Kidney glomerular epithelial cell (primary cell): Measurements from ENCODE around the gene COL15A1.

Source experiments
- DNase-seq: peaks from one replicate; lab custom pipeline; 2025; lab: John Stamatoyannopoulos, UW

COL15A1 gene

DNA sequence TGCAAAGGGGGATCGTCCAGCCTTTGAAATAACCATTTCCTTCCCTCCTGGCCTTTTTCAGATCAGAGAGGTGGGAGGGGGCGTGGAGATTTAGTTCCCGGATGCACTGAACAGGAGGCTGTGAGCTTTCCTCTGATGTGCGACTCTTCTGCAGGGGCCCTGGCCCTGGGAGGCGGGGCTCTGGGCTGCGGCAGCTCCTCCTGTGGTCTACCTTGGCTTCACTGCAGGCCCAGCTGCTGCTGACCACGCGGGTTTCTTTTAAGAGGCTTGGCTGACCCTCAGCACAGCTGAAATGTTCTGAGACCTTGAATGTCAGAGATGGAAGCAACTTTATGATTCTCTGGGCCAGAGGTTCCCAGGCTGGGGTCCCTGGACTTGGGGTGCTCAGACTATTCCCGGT, 27.0 kb upstream of the COL15A1 start:
- no peak for DNase-seq

DNA sequence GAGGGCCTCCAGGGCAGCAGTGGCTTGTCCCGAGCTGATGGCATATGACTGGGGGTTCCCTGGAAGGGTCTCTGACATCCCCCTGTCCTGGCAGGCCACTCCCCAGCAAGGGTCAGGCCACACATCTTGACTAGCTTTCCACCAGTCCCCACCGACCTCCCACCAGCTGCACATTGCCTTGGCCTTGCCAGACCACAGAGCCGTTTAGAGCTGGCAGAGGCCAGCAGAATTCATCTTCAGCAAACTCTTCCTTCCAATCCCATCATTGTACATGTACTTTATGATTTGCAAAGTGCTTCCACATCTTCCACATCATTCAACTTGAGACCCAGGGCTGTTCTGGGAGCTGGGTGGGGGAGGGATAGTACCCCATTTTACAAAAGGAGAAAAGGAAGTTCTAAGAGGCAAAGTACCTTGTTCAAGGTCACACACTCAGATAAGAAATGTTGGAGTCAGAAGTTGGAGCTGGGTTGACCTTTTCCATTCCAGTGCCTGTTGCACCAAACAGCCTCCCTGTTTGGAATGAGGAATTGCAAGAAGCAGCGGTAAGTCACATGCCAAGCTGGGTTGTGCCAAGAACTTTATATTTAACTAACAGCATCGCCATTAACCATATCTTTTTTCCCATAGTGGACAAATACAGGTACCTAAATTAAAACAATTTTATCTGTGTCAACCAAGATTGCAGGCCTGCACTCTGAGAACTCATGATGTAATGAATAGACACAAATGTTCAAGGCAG, 25.8 kb upstream of the COL15A1 start:
- DNase-seq, result no peak

DNA sequence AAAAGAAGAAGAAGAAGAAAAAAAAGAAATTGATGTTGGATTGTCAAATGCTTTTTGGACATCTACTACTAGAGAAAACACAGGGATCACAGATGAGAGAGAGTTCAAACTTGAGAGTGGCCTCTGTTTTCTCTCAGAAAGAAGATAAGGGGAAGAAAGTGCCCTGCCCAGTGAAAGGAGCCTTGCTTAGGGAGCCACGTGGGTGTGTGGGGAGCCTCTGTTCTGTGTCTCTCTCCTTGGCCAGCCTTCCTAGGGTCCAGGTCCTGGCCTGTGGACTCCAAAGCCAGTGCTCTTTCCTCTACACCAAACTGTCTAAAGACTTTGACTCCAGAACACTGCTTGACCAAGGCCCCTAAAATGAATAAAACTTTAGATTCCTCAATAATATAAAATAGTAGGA, 22.0 kb upstream of the COL15A1 start:
- no peak for DNase-seq

DNA sequence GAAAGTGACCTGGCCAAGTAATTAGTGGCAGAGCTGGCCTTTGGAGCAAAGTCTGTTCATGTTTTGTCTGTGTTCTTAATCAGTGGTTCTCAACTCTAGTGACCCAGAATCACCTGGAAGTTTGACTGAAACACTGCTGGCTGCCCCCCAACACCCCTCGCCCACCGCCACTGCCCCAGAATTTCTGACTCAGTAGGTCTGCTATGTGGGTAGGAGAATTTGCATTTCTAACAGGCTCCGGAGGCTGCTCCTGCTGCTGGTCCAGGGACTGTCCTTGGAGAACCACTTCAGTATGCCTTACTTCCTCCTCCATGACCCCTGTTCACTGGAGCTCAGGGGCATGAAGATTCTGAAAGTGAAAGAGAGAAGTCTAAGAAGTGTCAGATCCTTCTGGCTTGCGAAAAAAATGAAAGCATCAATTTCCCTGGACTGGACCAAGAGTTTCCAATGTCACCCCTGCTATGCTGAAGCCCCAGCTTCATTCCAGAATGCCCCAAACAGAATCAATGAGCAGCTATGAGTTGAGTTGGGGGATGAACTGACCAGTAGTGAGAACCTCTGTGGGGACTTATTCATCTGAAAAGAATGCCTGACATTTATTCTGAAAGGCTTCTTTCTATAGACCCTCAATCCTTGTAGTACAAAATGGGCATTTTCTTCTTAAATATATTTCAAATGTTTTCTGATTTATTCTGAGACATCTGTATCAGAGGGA, 20.8 kb upstream of the COL15A1 start:
- DNase-seq, result no peak

DNA sequence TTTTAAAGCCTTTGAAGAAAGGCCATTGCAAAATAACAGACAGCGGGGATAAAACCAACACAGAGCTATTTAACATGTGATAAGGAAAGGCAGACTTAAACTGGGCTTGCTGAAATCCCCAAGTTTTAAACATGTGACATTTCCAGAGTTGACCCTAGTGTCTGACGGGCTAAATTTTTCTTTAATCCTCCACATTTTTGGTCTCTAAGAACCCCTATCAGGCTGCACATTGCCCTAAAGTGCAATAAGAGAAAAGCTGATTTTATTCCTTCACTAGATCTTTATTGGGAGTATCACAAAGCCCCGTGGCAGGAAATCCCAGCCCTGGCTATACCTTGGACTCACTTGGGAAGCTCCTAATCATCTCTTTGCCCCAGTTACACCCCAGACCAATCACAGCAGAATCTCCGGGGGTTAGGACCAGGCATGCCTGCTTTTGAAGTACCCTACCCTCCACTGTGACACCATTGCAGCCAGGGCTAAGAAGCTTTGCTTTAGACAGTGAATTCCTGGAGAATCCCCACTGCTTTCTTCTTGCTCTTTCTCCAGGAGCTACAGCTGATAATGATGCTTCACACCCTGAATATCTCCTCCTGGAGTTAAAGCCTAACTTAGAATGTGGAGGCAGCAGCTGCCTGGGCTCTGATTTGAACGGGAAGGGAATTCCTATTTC, 20.1 kb upstream of the COL15A1 start:
- no peak for DNase-seq

DNA sequence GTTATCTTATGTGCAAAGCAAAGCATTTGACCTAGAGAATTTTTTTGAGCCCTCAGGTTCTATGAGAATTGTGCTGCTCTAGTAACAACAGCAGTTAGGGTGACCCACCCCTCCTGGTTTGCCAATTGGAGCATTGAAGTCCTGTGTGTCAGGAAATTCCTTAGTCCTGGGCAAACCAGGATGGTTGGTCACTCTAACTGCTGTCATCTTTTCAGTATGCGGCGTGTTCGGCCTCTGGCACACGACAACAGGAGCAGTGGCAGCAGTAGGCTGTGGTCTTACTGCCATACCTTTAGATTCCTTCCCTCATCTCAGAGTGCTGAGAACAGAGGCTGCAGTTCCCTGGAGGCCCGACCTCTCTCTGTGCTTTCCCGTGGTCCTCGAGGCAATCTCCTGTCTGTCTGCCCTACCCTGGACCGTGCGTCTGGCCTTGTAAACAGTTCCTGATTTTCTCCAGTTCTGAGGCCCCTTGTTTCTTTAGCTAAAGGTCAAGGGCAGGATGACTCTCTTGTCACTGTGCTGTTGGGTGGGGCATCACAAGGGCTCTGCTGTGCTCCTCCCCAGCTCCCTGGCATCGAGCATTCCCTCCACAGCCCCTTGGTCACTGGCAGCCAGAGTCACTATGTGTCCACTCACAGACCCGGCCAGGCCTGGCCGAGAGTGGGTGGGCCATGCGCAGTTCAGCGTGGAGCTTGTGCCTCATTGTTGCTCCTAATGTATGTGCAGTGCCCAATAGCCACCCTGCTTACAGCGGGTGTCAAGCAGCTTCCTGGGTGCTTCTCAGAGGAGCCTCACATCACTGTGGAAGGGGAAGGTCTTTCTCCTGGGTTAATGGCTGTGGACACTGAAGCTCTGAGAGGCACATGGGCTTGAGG, 18.5 kb upstream of the COL15A1 start:
- DNase-seq, result no peak

DNA sequence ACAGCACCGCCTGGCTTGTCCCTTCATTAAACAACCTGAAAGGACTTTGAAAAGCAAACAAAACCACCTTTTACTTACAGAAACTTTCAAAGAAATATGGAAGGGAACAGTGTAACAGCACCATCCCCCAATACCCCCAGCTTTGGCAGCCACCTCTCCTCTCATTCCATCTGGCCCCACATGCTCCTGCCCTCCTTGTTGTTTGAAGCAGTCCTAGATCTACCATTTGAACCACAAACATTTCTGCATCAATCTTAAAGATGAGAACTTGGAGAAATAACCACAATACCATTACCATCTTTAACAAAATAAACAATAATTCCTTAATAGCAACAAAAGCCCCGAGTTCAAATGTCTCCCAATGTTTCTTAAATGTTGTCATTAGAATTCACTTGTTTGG, 17.8 kb upstream of the COL15A1 start:
- no peak for DNase-seq

DNA sequence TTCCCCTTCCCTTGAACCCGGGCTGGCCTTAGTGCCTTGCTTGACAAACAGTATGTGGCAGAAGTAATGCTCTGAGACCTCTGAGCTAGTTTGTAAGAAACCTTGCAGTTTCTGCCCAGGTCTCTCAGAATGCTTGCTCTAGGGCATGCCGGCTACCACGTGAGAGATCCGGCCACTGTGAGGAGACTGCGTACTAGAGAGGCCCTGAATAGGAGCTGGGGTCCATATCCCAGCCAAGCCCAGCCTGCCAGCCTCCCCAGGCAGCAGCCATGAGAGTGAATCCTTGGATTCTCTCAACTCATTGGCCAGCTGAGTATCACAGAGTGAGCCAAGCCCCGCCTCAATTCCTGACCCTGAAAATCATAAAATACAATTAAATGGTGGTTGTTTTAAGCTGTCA, 16.0 kb upstream of the COL15A1 start:
- DNase-seq, result no peak

DNA sequence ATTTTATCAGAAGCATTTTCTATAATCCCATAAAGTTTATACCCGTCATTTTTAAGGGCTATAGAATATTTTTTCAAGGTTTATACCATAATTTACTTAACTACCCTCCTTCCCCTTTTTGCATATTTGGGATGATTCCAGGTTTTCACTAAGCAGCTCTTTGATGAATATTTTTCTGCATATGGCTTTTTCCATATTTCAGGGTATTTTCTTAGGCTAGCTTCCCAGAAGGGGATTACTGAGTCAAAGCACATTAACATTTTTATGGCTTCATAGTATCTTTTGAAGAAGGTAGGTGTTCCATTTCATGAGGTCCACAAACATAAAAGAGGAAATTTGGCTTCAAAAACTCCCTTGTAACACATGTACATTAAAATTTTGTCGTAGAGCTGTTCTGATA, 14.6 kb upstream of the COL15A1 start:
- DNase-seq, result no peak

DNA sequence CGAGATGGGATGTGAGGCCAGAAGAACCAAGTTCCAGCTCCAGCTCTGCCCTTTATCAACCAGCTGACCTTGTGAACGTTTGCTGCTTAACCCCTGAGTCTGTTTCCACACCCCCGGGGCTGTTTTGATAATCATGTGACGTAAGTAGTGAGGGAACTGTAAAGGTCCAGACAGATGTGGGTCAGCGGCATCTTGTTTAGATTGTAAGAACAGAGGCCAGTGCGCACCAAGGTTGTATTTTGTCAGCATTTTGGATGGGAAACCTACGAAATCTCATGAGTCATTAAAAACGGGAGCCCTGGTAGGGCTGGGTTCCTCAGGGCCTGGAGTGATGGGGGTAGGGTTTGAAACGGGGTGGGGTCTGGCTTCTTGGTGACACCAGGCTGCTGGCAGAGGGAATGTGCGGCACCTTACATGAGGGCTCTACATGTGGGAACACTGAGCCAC, 13.8 kb upstream of the COL15A1 start:
- no peak for DNase-seq

DNA sequence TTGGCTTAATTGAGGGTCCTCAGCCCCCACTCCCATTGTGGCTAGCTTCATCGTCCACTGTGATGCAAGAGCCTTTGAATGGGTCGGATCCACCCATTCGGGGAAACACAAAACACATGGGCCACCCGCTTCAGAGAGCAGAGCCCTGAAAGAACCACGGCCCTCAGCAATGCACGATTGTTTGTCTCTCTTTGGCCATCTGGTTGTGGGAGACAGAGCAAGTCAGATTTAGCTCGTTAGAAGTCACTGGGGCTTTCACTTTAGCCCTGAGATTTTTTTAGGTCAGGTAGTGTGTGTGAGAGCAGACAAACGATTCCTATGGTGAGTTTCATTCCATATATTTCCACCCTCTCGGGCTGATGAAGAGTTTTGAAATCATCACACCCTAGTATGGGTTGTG, 12.9 kb upstream of the COL15A1 start:
- DNase-seq, result no peak

DNA sequence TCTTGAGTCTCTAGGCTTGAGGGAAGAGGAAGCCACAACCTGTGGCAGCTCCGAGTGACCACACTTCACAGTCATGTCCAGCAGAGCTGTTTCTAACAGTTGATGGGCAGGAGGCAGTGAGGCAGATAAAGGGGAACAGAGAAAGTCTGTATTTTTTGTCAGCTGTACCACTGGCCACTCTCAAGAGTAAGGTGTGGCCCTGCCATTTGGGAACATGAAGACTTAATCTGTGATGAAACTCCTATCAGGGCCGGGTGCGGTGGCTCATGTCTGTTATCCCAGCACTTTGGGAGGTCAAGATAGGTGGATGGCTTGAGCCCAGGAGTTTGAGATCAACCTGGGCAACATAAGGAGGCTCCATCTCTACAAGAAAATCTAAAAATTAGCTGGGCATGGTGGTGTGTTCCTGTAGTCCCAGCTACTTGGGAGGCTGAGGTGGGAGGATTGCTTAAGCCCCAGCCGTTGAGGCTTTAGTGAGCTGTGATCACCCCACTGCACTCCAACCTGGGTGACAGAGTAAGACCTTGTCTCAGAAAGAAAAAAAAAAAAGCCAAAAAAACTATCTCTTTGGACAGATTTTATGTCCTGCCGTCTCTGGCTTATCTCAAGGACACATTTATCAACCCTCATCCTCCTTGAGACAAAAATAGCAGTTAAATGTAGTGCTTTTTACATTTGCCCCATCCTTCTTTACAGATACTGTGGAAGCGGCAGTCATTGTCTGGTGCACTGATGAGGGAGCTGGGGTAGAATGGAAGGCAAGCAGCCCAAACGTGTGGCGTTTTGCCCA, 11.9 kb upstream of the COL15A1 start:
- DNase-seq, result no peak

DNA sequence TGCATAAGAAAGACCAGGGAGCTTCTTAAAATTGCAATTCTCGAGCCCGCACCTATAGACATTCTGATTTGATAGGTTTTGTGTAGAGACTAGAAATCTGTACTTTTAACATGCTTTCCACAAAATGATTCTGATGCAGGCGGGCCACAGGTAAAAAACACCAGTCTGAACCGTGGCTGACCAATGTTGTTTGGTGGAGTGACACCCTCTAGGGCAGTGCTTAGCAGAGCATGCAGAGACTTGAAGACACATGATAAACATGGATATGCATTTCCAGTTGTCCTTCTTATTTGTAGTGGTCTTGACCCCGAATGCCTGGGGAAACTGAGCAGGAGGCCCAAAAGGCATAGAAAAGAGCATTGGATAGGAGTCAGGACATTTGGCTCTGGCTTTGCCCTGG, 10.5 kb upstream of the COL15A1 start:
- DNase-seq, result no peak

DNA sequence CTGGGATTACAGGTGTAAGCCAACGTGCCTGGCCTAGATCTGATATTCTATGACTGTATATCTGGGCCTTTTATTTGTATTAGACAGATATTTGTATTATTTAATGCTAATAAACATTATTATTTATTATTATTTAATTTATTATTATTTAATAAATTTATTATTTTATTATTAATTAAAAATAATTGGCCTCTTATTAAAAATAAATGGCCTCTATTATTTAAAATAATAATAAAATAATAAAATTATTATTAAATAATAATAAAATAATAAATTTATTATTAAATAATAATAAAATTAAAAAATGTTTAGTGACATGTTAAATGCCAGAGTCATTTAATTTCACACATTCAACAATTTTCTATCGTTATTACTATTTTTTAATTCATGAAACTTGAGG, 9.8 kb upstream of the COL15A1 start:
- DNase-seq, result no peak

DNA sequence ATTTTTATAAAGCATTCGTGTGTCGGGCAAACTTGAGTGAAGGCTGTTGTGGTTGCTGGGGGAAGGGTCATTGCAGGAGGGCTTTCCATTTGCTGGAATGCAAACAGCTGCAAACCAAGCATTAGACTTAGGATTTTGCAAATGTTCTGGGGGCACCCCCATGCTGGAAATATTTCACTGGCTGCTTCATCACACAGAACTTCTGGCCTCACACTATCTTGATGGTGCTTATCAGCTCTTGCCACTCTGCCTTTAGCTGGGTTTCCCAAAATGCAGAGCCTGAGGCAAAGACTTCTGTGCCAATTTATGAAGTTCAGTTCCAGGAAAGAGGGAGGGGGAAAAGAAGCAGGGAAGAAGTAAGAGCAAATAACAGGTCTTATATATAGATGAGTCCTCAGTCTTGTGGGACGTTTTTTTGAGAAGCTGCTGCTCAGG, 8.6 kb upstream of the COL15A1 start:
- DNase-seq, result no peak

DNA sequence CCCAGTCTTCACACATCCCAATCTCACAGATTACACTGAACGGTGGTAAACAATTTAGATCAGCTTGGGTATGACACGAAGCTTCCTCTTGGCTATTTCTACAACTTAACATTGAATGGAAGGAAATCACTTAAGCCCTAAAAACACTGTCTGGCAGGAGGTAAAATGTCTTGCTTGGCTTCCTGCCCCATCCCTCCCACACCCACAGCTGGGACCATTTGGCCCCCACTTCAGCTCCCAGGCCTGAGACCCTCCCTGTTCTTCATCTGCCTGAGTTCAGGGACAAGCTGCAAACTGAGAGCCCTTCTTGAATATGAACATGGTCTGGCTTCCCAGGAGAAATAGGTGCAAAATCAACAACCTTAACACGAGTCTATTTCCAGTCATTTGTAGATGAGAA, 3.4 kb upstream of the COL15A1 start:
- DNase-seq, result no peak

DNA sequence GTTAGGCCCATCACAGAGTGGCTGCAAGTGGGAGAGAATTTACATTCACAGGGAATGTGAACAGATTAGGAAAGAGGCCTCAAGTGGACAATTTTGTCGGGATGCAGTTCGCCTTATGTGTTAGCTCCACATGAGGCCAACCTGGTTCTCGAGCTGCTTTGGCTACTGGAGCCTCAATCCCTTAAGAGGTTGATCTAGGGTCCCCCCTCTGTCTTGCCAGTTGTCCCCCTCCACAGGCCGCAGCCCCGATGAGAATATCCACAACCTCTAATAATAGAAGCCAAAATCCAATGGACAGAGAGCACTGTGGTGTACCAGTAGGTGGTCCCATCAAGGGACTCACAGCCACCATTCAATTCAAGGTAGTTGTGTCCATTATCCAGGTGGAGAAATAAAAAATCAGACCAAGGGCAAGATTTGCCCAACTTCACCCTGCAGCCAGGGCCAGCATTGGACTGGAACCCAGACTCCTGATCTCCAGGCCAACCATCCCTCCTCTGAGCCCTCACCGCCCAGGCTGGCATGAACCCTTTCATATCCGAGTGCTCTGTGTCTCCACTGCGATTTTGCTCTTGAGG, 1.7 kb upstream of the COL15A1 start:
- DNase-seq, result no peak

DNA sequence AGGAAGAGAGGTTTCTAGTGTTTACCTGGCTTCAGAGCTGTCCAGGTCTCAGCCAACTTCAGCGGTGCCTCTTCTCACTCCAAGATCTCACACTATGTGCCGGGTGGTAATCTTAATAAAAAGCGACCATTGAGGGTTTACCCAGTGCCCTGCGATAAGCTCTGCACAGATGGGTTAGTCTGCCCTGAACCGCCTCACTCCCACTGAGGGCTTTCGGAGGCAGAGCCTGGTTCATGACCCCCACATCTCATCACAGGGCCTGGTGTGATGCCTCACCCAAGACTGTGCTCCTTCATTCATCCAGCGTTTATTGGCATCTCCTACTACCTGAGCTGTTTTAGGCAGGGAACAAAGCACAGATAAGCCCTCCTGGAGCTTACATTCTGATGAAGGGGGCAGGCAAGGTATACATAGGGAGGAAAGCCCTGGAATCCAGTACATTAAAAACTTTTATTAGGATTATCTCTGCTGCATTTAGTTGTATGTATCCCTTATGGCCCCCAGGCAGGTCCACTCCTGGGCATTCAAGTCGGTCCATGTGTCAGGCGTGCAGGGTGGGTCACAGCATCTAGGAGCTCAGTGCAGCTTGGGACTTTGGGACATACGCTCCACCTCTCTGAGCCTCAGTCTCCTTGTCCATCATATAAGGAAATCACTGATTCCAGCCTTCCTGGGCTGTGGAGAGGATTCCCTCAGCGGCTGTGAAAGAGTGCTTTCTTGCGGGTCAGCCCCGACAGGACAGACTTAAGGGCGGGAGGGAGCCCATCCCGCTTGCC, 613 bp upstream of the COL15A1 start:
- DNase-seq, result no peak

DNA sequence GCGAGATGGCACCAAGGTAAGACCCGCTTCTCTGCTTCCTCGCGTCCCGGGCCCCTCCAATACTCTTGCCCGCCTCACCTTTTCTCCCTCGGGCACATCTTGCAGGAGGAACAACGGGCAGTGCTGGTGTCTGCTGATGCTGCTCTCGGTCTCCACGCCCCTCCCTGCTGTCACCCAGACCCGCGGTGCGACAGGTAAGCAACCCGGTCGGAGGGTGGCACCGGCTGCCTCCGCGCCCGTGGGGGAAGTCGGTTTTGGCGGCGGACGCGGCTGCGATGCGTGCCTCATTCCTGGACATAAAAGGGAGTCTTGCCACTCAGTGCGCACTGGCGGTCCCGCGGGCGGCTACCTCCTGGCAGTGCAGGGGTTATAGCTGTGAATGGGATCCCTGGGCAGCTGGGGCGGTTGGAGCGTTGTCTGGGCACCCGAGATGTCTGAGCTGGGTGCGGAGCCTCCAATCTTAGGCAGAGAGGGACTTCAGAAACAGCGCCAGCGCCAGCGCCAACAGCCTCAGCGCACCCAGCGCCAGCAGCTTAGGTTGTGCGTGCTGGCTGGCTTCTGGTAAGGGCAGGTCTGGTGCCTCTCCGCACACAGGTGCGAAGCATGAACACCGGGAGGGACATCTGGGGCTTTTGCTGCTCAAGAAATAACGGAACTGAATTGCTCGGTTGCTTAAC, 488 bp downstream of the COL15A1 start:
- DNase-seq, result no peak

DNA sequence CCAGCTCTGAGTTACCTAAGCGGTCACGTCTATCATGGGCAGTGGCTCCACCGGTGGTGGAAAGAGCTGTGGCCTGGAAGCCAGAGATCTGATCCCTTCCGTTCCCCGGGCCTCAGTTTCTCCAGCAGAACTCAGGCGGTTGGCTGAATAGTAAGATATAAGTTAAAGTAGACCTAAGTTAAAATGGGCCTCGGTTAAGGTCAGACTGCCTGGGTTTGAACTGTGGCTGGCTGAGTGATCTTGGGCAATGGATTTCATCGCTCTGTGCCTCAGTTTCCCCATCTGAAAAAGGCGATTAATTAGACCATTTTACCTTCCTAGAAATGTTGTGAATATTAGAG, 997 bp downstream of the COL15A1 start:
- no peak for DNase-seq
